K562 (cell line): ENCODE data around the gene CNOT4. TPM values are rescaled to one million over a fixed set of nuclear protein-coding genes. Genes with fewer than 3 reads are reported as not detected.

Experiments used
- ADNP ChIP-seq: fragments of 200-800 bp; sonication (Bioruptor generic); IDR thresholded peaks from 2 replicates; pipeline ENCODE4 v1.6.1; 2016; ENCODE audit warnings: missing genetic modification characterization, missing compliant biosample characterization
- EZH2 ChIP-seq: IDR thresholded peaks from 2 replicates; pipeline ENCODE4 v1.6.1; 2012; ENCODE audit warnings: low read depth, mild to moderate bottlenecking, inconsistent platforms, low read length, borderline replicate concordance
- JUNB ChIP-seq: fragments of 450-650 bp; formaldehyde crosslinking; conservative IDR thresholded peaks from 2 replicates; pipeline ENCODE4 v1.4.0; 2020; ENCODE audit warnings: mild to moderate bottlenecking
- KHSRP ChIP-seq: fragments of 450-650 bp; IDR thresholded peaks from 2 replicates; pipeline ENCODE4 v1.6.1; 2017
- PHF20 ChIP-seq: fragments of 450-650 bp; IDR thresholded peaks from 2 replicates; pipeline ENCODE4 v1.6.1; 2018; ENCODE audit not compliant: partially characterized antibody
- POLR3A ChIP-seq: IDR thresholded peaks from 2 replicates; pipeline ENCODE4 v1.6.1; 2011; ENCODE audit warnings: borderline replicate concordance, mild to moderate bottlenecking, moderate library complexity; ENCODE audit not compliant: insufficient read length, insufficient read depth; ENCODE audit errors: extremely low read depth
- RBM15 ChIP-seq: fragments of 200-400 bp; formaldehyde crosslinking; IDR thresholded peaks from 2 replicates; pipeline ENCODE4 v1.6.1; 2018; ENCODE audit warnings: mild to moderate bottlenecking, low read length, moderate library complexity; ENCODE audit not compliant: insufficient read depth
- SIN3A ChIP-seq, 2 experiments: fragments of 150-350 bp in 1 of 2; IDR thresholded peaks; 2 replicates each; pipeline ENCODE4 v1.6.1; 2011 to 2016; ENCODE audit warnings: borderline replicate concordance in 2 of 2, low read depth in 2 of 2, low read length in 2 of 2, mild to moderate bottlenecking in 2 of 2, moderate library complexity in 2 of 2; ENCODE audit not compliant: control insufficient read depth in 1 of 2
- SMARCE1 ChIP-seq: fragments of 450-650 bp; IDR thresholded peaks from 2 replicates; pipeline ENCODE4 v1.7.1; 2016; ENCODE audit warnings: mild to moderate bottlenecking
- ZBTB40 ChIP-seq, 2 experiments: fragments of 450-650 bp in 1 of 2; sonication (generic) in 1 of 2; formaldehyde crosslinking in 1 of 2; IDR thresholded peaks; 2 replicates each; pipeline versions ENCODE4 v1.7.1 to v1.9.0; 2016 to 2022; ENCODE audit warnings: inconsistent platforms in 1 of 2, mild to moderate bottlenecking in 1 of 2, missing genetic modification reagents in 1 of 2
- polyA plus RNA-seq, 8 experiments: library from polyadenylated mRNA; depleted of rRNA in 4 of 8; stranded (reverse) in 5 of 8; unstranded in 3 of 8; fragments of >200 nt; fragmentation: Nextera tagmentation in 2 of 8; fragmentation: Illumina TruSeq in 1 of 8; extraction: Ambion mirVana in 2 of 8; extraction: Trizol in 1 of 8; gene quantifications; 2 replicates each; pipeline versions ENCODE4 v1.2.1 to v1.2.3, GENCODE V29; 2011 to 2014; ENCODE audit warnings: inconsistent platforms in 1 of 8, missing spikeins in 1 of 8
- total RNA-seq, 7 experiments: library from RNA; depleted of rRNA in 6 of 7; stranded (reverse); fragments of >200 nt in 6 of 7; fragmentation: Illumina TruSeq in 2 of 7; extraction: Trizol in 2 of 7; gene quantifications; 2 replicates each; pipeline versions ENCODE4 v1.2.1 to v1.2.3, GENCODE V29; 2011 to 2021; ENCODE audit warnings: low replicate concordance in 1 of 7
- TF ChIP-seq, protein P1 (sequence below): sonication (generic); formaldehyde crosslinking; IDR thresholded peaks from 2 replicates; pipeline ENCODE4 v1.8.0; 2022; ENCODE audit warnings: missing genetic modification reagents, mild to moderate bottlenecking, borderline replicate concordance
- TF ChIP-seq, protein P2 (sequence below): fragments of 250-450 bp; sonication (Bioruptor Pico); IDR thresholded peaks from 2 replicates; pipeline ENCODE4 v1.8.0; 2021; ENCODE audit warnings: mild to moderate bottlenecking, moderate library complexity
- TF ChIP-seq, protein P3 (sequence below), 2 experiments: IDR thresholded peaks in 1 of 2; conservative IDR thresholded peaks in 1 of 2; 2 replicates each; pipeline ENCODE4 v1.6.1; 2016; ENCODE audit warnings: low read depth in 2 of 2, mild to moderate bottlenecking in 1 of 2, missing compliant biosample characterization in 1 of 2, missing genetic modification characterization in 1 of 2, moderate library complexity in 1 of 2

Gene CNOT4
- total and polyA plus RNA-seq, 9 of the 15 experiments (the other 6 are each of a cell fraction or from before 2014, with no cell fraction given) = 8.6 to 24.1 (median 15.4) TPM

DNA sequence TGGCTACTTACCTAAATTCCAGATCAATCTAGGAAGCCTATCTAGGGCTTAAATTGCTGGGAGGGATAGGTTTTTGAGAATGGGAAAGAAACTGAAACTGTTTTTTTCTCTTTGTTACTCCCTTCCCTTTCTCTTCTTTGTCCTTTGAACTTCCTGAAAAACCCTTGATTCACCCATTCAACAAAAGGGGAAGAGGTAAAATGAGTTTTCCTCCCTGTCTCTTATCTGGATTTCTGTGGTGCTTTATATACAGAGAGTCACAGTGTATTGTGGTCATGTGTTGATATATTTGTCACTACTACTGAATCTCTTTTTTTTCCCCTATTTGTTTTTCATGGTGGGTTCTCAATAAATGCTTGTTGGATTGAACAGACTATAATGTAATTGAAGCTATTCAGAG lies 28.0 kb upstream of the CNOT4 start (continued):
- TF ChIP-seq SIN3A (IDR thresholded peaks at IDR 0.05; ENCODE audit: borderline replicate concordance in 2 of 2, control insufficient read depth in 1 of 2, low read depth in 2 of 2, low read length in 2 of 2) = no peak
- TF ChIP-seq POLR3A = no peak
- 0 out of 2 replicates have a peak, but pooled peaks have one; percentile 37 for TF ChIP-seq ADNP (tag)
- TF ChIP-seq, protein P1, sequence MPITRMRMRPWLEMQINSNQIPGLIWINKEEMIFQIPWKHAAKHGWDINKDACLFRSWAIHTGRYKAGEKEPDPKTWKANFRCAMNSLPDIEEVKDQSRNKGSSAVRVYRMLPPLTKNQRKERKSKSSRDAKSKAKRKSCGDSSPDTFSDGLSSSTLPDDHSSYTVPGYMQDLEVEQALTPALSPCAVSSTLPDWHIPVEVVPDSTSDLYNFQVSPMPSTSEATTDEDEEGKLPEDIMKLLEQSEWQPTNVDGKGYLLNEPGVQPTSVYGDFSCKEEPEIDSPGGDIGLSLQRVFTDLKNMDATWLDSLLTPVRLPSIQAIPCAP (CRISPR knock-in tag) = no peak
- TF ChIP-seq PHF20 = no peak
- no peak for TF ChIP-seq ZBTB40 (IDR thresholded peaks at IDR 0.05)
- no peak for TF ChIP-seq ZBTB40 (CRISPR knock-in tag; IDR thresholded peaks at IDR 0.05)
- TF ChIP-seq KHSRP = no peak
- TF ChIP-seq, protein P2, sequence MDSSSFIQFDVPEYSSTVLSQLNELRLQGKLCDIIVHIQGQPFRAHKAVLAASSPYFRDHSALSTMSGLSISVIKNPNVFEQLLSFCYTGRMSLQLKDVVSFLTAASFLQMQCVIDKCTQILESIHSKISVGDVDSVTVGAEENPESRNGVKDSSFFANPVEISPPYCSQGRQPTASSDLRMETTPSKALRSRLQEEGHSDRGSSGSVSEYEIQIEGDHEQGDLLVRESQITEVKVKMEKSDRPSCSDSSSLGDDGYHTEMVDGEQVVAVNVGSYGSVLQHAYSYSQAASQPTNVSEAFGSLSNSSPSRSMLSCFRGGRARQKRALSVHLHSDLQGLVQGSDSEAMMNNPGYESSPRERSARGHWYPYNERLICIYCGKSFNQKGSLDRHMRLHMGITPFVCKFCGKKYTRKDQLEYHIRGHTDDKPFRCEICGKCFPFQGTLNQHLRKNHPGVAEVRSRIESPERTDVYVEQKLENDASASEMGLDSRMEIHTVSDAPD (CRISPR knock-in tag) = no peak
- no peak for TF ChIP-seq RBM15
- peak; percentile 67; the same call in 1 of the 2 replicates for TF ChIP-seq SMARCE1
- TF ChIP-seq JUNB (CRISPR knock-in tag) = no peak
- TF ChIP-seq, protein P3, sequence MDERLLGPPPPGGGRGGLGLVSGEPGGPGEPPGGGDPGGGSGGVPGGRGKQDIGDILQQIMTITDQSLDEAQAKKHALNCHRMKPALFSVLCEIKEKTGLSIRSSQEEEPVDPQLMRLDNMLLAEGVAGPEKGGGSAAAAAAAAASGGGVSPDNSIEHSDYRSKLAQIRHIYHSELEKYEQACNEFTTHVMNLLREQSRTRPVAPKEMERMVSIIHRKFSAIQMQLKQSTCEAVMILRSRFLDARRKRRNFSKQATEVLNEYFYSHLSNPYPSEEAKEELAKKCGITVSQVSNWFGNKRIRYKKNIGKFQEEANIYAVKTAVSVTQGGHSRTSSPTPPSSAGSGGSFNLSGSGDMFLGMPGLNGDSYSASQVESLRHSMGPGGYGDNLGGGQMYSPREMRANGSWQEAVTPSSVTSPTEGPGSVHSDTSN (CRISPR knock-in tag; IDR thresholded peaks at IDR 0.05; ENCODE audit: low read depth) = no peak
- TF ChIP-seq, protein P3 (tag; conservative IDR thresholded peaks at IDR 0.05; ENCODE audit: low read depth) = 0 out of 2 replicates have a peak, but pooled peaks have one; percentile 9
- TF ChIP-seq EZH2 = no peak
